Heart right ventricle (tissue), 16 donors: ENCODE results near the gene TAAR1. TPM values are rescaled to one million over a fixed set of nuclear protein-coding genes. Genes with fewer than 3 reads are reported as not detected.
"Not testable (repeated sequence)": the region's sequence is repeated elsewhere in the genome, so short reads cannot be mapped to it uniquely, and the experiment has no call there.

Experiments
- ATAC-seq, 8 donors: fragments of 200-7000 bp; cut with Tn5 transposase; one replicate each; pipeline ENCODE4 v1.9.1; 2020; ENCODE audit warnings: mild to moderate bottlenecking in 8 of 8, moderate library complexity in 8 of 8, moderate number of reproducible peaks in 1 of 8
- DNase-seq, 2 donors: peaks; one replicate each; pipeline ENCODE4 v3.0.0-alpha.2; 2020
- H3K27ac ChIP-seq, 10 donors: fragments of 200-600 bp; sonication (generic) in 2 of 10; one replicate each; pipeline versions ENCODE4 v1.5.0 to v1.8.0; 2020 to 2022; ENCODE audit warnings: mild to moderate bottlenecking in 3 of 10
- H3K27me3 ChIP-seq, 7 donors: fragments of 200-600 bp; one replicate each; pipeline ENCODE4 v1.8.0; 2021 to 2022; ENCODE audit warnings: mild to moderate bottlenecking in 2 of 7
- H3K36me3 ChIP-seq, 9 donors: fragments of 200-600 bp; sonication (generic) in 1 of 9; one replicate each; pipeline versions ENCODE4 v1.5.0 to v1.8.0; 2020 to 2022; ENCODE audit warnings: mild to moderate bottlenecking in 2 of 9
- H3K4me1 ChIP-seq, 9 donors: fragments of 200-600 bp; sonication (generic) in 1 of 9; one replicate each; pipeline versions ENCODE4 v1.5.0 to v1.8.0; 2020 to 2022; ENCODE audit warnings: mild to moderate bottlenecking in 4 of 9
- H3K4me3 ChIP-seq, 10 donors: fragments of 200-600 bp; sonication (generic) in 2 of 10; one replicate each; pipeline versions ENCODE4 v1.5.0 to v1.8.0; 2020 to 2022; ENCODE audit warnings: mild to moderate bottlenecking in 7 of 10, moderate library complexity in 2 of 10
- H3K9me3 ChIP-seq, 11 donors: fragments of 200-600 bp in 10 of 11; sonication (generic) in 2 of 11; one replicate each; pipeline versions ENCODE4 v1.5.0 to v1.8.0; 2013 to 2022; ENCODE audit warnings: mild to moderate bottlenecking in 2 of 11, control low read depth in 1 of 11, moderate library complexity in 1 of 11
- CTCF ChIP-seq, 9 donors: fragments of 200-600 bp; sonication (generic) in 2 of 9; IDR thresholded peaks; one replicate each; pipeline versions ENCODE4 v1.5.0 to v1.8.0; 2021 to 2022; ENCODE audit warnings: antibody characterized with exemption in 9 of 9, mild to moderate bottlenecking in 5 of 9, moderate library complexity in 1 of 9
- WGBS, 2 donors: extraction: QIAGEN DNeasy Blood & Tissue Kit; methylation state at CpG; one replicate each; pipeline ENCODE4 v1.1.7; 2013; ENCODE audit warnings: inconsistent platforms in 1 of 2; 5-methylcytosine and 5-hydroxymethylcytosine counted together
- intact Hi-C, 10 donors: fragments of 100-400 bp; cut with DNase I; formaldehyde crosslinking; loops; one replicate each; pipeline versions ENCODE4 v1.11.1 to v1.14.2; 2022
- polyA plus RNA-seq, 2 donors: library from polyadenylated mRNA; stranded (reverse); fragments of 200-250 nt; gene quantifications; one replicate each; pipeline ENCODE4 v1.2.3, GENCODE V29; 2013
- total RNA-seq, 10 donors: library from RNA; stranded (reverse); fragmentation: NEBNext Ultra II Directional in 3 of 10; extraction: Animal tissue kit (Norgen Biotek cat#: 25700) in 3 of 10; gene quantifications; one replicate each; pipeline versions ENCODE4 v1.2.1 to v1.2.4, GENCODE V29; 2021 to 2023
- donor health status: Arrhythmogenic right ventricular cardiomyopathy.
- donor health status: ischemic (EF 13 %, LVEDD 7.1; RV severe dilation, severe dysfunction).
- donor health status: healthy with polysubstance abuse.
- donor health status: DM: no; HTN: yes; CAD: no.
- donor health status: DM: no; HTN: no; CAD: no.
- donor health status: ischemic (EF 25% LVEDD 6.9; RV normal size, moderate dysfunction).
- donor health status: ischemic (EF 25% LVEDD 5.7; RV mildly dilated, moderate dysfunction).
- donor health status: healthy.
- donor health status: DM: yes; HTN: yes; CAD: no.
- donor health status: Ischemic cardiomyopathy.
- donor health status: ischemic (EF 35%, LVEDD 5.7; RV mildly dilated, moderate dysfunction).
- donor health status: nonischemic (EF 11% LVEDD 7.7; RV severe dilation, severe dysfunction).
- donor health status: DM: yes; HTN: yes; CAD: no.
- donor health status: PGD.
- donor health status: ischemic (EF 29% LVEDD 5.4; RV normal size, mild dysfunction).
- donor health status: nonischemic (EF 23%, LVEDD 6.1; RV moderate dilation, normal function).

Gene TAAR1
- total and polyA plus RNA-seq, 12 donors, result not detected

- DNase-seq (no peak), ATAC-seq (no peak)
- Histone ChIP-seq H3K27ac (no peak overlapping the region), H3K4me3 (no peak overlapping the region), H3K4me1 (peaks cover 0 to 21% (median 0%) of the 10 kb centered on the region in 9 donors), H3K9me3 (peaks cover 0 to 8% (median 0%) of the 10 kb centered on the region in 11 donors), H3K27me3 (peaks cover 0 to 5% (median 0%) of the 10 kb centered on the region in 7 donors), H3K36me3 (no peaks in the 10 kb centered on the region)
- no peak for TF ChIP-seq CTCF (IDR thresholded peaks at IDR 0.05)
- intact Hi-C loops, result no loop called here
- 67 to 75% methylated on average over 6 of the region's 6 CpGs for WGBS, 2 donors
Measured at GRCh38 chr6:132683543-132683942, 24.6 kb upstream of the TAAR1 start.

DNA sequence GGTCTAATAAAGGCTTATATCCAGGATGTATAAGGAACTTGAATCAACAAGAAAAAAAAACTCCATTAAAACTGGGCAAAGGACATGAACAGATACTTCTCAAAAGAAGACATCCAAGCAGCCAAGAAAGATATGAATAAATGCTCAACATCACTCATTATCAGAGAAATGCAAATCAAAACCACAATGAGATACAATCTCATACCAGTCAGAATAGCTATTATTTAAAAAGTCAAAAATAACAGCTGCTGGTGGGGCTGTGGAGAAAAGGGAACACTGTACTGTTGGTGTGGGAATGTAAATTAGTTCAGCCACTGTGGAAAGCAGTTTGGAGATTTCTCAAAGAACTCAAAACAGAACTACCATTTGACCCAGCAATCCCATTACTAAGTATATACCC is 20.1 kb upstream of the TAAR1 start:
- not testable (repeated sequence) for H3K9me3 ChIP-seq, H3K27ac ChIP-seq, H3K4me3 ChIP-seq, DNase-seq, H3K36me3 ChIP-seq, ATAC-seq
- Histone ChIP-seq H3K27me3 (peaks cover 0 to 13% (median 0%) of the 10 kb centered on the region in 7 donors), H3K4me1 (peaks cover 0 to 15% (median 0%) of the 10 kb centered on the region in 9 donors)
- intact Hi-C loops, result loop anchor here in 5 of 10 donors (10.0 kb wide), 2 partner anchors 86 to 116 kb away; partner anchors contain the start of gene SLC18B1 (in 3 of the 5)

DNA sequence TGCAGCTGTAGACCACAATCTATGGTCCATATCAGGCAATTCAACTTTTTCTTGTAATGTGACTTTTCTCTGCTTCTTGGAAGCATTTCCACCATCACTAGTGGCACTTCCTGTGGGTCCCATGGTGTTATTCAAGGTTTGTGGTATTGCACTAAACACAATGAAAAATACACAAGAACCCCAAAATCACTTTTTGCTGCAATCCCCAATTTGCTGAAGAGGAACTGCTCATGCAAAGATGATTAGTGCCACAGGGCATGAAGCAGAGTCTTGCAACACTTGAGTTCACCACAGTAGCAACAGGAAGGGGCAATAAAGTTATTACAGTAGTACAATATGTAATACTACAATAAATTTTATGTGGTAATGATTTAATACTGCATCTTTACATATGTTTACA is 16.8 kb upstream of the TAAR1 start:
- no peak for DNase-seq
- Histone ChIP-seq H3K27me3 (peaks cover 0 to 14% (median 0%) of the 10 kb centered on the region in 7 donors), H3K9me3 (no peaks in the 10 kb centered on the region), H3K27ac (no peak overlapping the region), H3K4me1 (peaks cover 0 to 11% (median 0%) of the 10 kb centered on the region in 9 donors), H3K36me3 (no peaks in the 10 kb centered on the region), H3K4me3 (no peak overlapping the region)
- ATAC-seq, result no peak
- intact Hi-C loops, result loop anchor here in 5 of 10 donors (10.0 kb wide), 2 partner anchors 89 to 119 kb away; partner anchors contain the start of gene SLC18B1 (in 3 of the 5)
- TF ChIP-seq CTCF (IDR thresholded peaks at IDR 0.05), result no peak

DNA sequence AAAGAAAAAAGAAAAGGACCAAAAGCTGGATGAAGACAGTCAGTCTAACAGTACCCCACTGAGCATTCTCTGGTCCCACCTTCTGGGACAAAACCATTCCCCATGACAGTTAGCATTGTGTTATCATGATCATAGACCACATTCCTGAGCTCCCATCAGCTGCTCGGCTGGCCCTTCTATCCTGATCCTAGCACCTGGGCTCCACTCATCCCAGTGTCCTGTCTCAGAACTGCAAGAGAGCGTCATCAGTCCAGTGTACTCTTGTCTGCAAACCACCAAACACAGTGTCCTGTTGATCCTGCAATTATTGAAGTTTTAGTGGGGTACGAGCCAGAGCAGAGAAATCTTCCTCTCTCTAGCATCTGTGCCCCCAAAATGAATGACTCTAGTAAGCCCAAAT is 16.0 kb upstream of the TAAR1 start:
- DNase-seq, result no peak
- intact Hi-C loops, result loop anchor here in 5 of 10 donors (10.0 kb wide), 2 partner anchors 90 to 120 kb away; partner anchors contain the start of gene SLC18B1 (in 3 of the 5)
- Histone ChIP-seq H3K27ac (no peak overlapping the region), H3K27me3 (peaks cover 0 to 14% (median 0%) of the 10 kb centered on the region in 7 donors), H3K4me3 (no peak overlapping the region), H3K9me3 (no peaks in the 10 kb centered on the region), H3K4me1 (peaks cover 0 to 17% (median 0%) of the 10 kb centered on the region in 9 donors), H3K36me3 (no peaks in the 10 kb centered on the region)
- WGBS, 2 donors, result 65 to 68% methylated on average over 3 of the region's 3 CpGs
- TF ChIP-seq CTCF (IDR thresholded peaks at IDR 0.05), result no peak
- ATAC-seq, result no peak

DNA sequence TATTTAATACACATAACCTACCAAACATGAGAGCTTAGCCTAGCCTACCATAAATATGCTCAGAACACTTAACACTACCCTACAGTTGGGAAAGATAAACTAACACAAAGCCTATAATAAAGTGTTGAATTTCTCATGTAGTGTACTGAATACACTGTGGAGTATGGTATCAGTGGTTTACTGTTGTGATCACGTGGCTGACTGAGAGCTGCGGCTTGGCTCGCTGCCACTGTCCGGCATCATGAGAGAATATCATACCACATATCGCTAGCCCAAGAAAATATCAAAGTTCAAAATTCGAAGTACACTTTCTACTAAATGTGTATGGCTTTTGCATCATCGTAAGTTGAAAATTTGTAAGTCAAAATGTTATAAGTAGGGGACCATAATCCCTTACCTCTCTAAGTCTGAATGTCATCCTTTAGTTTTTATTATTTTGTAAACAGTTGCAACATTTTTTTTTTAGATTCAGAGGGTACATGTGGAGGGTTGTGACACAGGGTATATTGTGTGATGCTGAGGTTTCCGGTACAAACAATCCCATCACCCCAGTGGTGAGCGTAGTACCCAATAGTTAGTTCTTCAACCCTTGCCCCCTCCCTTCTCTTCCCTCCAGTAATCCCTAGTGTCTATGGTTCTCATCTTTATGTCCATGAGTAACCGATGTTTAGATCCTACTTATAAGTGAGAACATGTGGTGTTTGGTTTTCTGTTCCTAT is 14.6 kb upstream of the TAAR1 start:
- intact Hi-C loops, result loop anchor here in 5 of 10 donors (10.0 kb wide), 2 partner anchors 91 to 121 kb away; partner anchors contain the start of gene SLC18B1 (in 3 of the 5)
- H3K9me3 ChIP-seq, result no peaks in the 10 kb centered on the region
- peaks cover 0 to 23% (median 0%) of the 10 kb centered on the region in 9 donors for H3K4me1 ChIP-seq
- no peaks in the 10 kb centered on the region for H3K36me3 ChIP-seq
- 77 to 83% methylated on average over 10 of the region's 10 CpGs for whole genome bisulfite sequencing, 2 donors
- H3K4me3 ChIP-seq, result no peak overlapping the region
- H3K27me3 ChIP-seq, result peaks cover 0 to 14% (median 0%) of the 10 kb centered on the region in 7 donors
- no peak for TF ChIP-seq CTCF (IDR thresholded peaks at IDR 0.05)
- DNase-seq, result no peak
- no peak for ATAC-seq
- no peak overlapping the region for H3K27ac ChIP-seq
